Cardiac muscle cell (in vitro differentiated cells and primary cell): ENCODE data around the gene SLFNL1. TPM values are rescaled to one million over a fixed set of nuclear protein-coding genes. Genes with fewer than 3 reads are reported as not detected.

Source experiments
- DNase-seq, 2 donors: peaks; one replicate each; pipeline versions ENCODE4 v3.0.0 to v3.0.0-alpha.2; 2010 to 2017; ENCODE audit warnings: low read depth in 1 of 2, low spot score in 1 of 2
- H3K27ac ChIP-seq: fragments of 200-600 bp; sonication (generic); 2 replicates; pipeline ENCODE4 v1.5.1; 2016
- H3K27me3 ChIP-seq: fragments of 200-600 bp; sonication (generic); 2 replicates; pipeline ENCODE4 v1.6.0; 2016; ENCODE audit warnings: control low read depth
- H3K36me3 ChIP-seq: fragments of 200-600 bp; sonication (generic); 2 replicates; pipeline ENCODE4 v1.5.1; 2016; ENCODE audit warnings: control low read depth
- H3K4me1 ChIP-seq: fragments of 200-600 bp; sonication (generic); 2 replicates; pipeline ENCODE4 v1.8.1; 2017; ENCODE audit warnings: low read depth, mild to moderate bottlenecking, mixed run types
- H3K4me3 ChIP-seq: fragments of 200-600 bp; sonication (generic); 2 replicates; pipeline ENCODE4 v1.5.1; 2016; ENCODE audit warnings: mild to moderate bottlenecking
- H3K9me3 ChIP-seq: fragments of 200-600 bp; sonication (generic); 2 replicates; pipeline ENCODE4 v1.5.1; 2017; ENCODE audit warnings: low read depth, mild to moderate bottlenecking, control low read depth
- polyA plus RNA-seq: library from polyadenylated mRNA; unstranded; fragments of >200 nt; fragmentation: Nextera tagmentation; extraction: Ambion mirVana; gene quantifications from 2 replicates; pipeline ENCODE4 v1.2.1, GENCODE V29; 2016
- total RNA-seq: library from RNA; depleted of rRNA; stranded (reverse); fragments of >200 nt; gene quantifications from 2 replicates; pipeline ENCODE4 v1.2.3, GENCODE V29; 2016
- TF ChIP-seq, protein P1 (sequence below): IDR thresholded peaks from 2 replicates; pipeline ENCODE4 v1.5.1; 2012; ENCODE audit warnings: low read depth, mild to moderate bottlenecking, low read length

The SLFNL1 gene
- total and polyA plus RNA-seq, 2 experiments from 2014 or later = 0.73 to 3.0 TPM

DNA sequence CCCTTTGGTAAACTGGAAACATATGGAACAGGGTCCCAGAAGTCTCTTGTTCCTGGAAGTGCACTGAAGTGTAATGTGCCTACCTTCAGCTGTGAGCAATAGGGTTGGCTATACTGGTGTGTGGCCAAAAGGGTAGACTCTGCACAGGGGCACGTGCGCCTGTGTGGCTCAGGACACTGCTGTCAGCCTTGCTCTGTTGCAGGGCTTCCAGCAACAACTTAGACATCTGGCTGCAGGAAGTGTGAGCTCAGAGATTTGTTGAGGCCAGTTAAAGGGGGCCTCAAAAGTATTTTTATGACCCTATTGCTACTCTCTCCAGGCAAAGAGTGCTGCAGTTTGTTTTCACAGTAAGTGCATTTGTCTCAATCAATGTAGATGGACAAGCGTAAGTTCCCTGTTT, 34.6 kb downstream of the SLFNL1 start:
- no peaks in the 10 kb centered on the region for H3K27me3 ChIP-seq
- H3K9me3 ChIP-seq = no peaks in the 10 kb centered on the region
- peaks cover 25% of the 10 kb centered on the region for H3K36me3 ChIP-seq
- H3K4me1 ChIP-seq = peaks cover 9% of the 10 kb centered on the region
- no peak overlapping the region for H3K27ac ChIP-seq
- H3K4me3 ChIP-seq = no peak overlapping the region
- TF ChIP-seq, protein P1, sequence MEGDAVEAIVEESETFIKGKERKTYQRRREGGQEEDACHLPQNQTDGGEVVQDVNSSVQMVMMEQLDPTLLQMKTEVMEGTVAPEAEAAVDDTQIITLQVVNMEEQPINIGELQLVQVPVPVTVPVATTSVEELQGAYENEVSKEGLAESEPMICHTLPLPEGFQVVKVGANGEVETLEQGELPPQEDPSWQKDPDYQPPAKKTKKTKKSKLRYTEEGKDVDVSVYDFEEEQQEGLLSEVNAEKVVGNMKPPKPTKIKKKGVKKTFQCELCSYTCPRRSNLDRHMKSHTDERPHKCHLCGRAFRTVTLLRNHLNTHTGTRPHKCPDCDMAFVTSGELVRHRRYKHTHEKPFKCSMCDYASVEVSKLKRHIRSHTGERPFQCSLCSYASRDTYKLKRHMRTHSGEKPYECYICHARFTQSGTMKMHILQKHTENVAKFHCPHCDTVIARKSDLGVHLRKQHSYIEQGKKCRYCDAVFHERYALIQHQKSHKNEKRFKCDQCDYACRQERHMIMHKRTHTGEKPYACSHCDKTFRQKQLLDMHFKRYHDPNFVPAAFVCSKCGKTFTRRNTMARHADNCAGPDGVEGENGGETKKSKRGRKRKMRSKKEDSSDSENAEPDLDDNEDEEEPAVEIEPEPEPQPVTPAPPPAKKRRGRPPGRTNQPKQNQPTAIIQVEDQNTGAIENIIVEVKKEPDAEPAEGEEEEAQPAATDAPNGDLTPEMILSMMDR = no peak
- DNase-seq = no peak

DNA sequence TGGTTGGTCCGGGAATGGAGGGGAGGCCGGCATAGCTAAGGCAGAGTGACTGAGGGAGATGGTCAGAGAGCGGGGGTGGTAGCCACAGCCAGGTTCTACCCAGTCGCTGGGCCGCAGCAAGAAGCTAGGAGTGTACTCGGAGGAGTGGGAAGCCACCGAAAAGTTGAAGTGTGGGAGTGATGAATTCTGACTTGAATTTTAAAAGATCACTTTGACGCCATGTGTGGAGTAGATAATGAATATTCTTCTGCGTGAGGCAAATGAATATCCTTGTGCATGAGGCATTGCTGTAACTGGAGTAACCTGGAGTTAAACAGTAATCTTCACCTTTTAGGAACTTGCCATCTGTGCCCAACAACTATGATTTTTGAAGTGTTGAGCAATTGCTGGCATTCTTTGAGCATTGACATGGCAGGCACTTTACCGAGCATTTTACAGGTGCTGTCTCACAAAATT, 35.2 kb downstream of the SLFNL1 start:
- Histone ChIP-seq H3K36me3 (peaks cover 25% of the 10 kb centered on the region), H3K9me3 (no peaks in the 10 kb centered on the region), H3K27ac (no peak overlapping the region), H3K27me3 (no peaks in the 10 kb centered on the region), H3K4me3 (no peak overlapping the region), H3K4me1 (peaks cover 13% of the 10 kb centered on the region)
- DNase-seq = no peak
- TF ChIP-seq, protein P1 = no peak

DNA sequence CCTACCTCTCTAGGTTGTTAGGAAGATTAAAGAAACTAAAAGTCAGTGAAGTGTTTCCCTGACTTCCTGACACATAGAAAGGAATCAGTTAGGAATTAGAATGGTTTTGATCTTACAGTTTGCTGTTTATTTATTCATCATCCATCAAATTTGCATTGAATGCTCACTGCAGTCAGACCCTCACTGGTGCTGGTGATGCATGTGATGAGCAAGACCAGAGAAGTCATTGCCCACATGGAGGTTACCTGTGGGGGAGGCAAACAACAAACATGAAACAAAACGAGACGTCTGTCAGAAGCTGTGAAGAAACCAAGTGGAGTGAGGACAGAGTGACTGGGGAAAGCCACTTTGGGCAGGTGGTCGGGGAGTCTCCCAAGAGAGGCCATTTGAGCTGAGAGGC, 35.6 kb downstream of the SLFNL1 start:
- TF ChIP-seq, protein P1 = no peak
- DNase-seq = no peak
- H3K36me3 ChIP-seq = peaks cover 25% of the 10 kb centered on the region
- H3K4me1 ChIP-seq = peaks cover 16% of the 10 kb centered on the region
- H3K27ac ChIP-seq = no peak overlapping the region
- H3K4me3 ChIP-seq = no peak overlapping the region
- H3K9me3 ChIP-seq = no peaks in the 10 kb centered on the region
- H3K27me3 ChIP-seq = no peaks in the 10 kb centered on the region

DNA sequence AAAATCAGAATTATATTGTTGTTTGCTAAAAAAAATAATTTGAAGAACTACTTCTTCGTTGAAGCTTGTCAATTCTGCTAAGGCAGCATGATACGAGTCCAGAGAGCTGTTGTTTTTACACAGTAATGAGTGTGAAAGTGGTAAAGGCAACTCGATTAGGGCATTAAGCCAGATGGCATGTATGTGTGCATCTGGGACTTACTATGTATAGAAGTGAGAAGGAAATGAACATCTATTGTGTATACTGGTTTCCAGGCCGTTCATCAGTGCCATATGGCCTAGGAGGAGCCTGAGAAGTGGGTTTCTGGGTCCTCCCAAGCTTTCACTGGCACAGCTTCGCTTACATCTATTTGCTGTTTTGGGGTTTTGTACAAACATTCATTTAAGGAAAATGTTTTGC, 36.4 kb downstream of the SLFNL1 start:
- no peaks in the 10 kb centered on the region for H3K9me3 ChIP-seq
- H3K27ac ChIP-seq = no peak overlapping the region
- TF ChIP-seq, protein P1 = no peak
- peaks cover 25% of the 10 kb centered on the region for H3K36me3 ChIP-seq
- H3K27me3 ChIP-seq = no peaks in the 10 kb centered on the region
- no peak overlapping the region for H3K4me3 ChIP-seq
- peaks cover 16% of the 10 kb centered on the region for H3K4me1 ChIP-seq
- DNase-seq = no peak

DNA sequence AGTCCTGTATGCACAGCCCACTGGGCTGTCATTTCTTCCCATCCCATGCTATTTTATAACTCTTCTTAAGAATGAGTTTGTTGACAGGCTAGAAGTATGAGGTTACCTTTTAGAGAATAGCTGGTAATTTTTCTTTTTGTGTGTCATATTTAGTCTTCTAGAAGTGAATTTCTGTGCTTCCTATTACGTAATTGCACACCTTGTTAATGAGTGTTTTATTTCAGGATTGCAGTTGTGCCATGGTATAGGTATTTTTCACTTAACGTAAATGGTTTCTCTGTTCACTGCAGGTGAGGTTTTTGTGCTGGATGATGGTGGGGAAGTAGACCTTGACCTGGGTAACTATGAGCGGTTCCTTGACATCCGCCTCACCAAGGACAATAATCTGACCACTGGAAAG, 37.0 kb downstream of the SLFNL1 start:
- Histone ChIP-seq H3K36me3 (peaks cover 25% of the 10 kb centered on the region), H3K27ac (no peak overlapping the region), H3K4me1 (peaks cover 16% of the 10 kb centered on the region), H3K9me3 (no peaks in the 10 kb centered on the region), H3K4me3 (no peak overlapping the region), H3K27me3 (no peaks in the 10 kb centered on the region)
- TF ChIP-seq, protein P1 = no peak
- DNase-seq = no peak

DNA sequence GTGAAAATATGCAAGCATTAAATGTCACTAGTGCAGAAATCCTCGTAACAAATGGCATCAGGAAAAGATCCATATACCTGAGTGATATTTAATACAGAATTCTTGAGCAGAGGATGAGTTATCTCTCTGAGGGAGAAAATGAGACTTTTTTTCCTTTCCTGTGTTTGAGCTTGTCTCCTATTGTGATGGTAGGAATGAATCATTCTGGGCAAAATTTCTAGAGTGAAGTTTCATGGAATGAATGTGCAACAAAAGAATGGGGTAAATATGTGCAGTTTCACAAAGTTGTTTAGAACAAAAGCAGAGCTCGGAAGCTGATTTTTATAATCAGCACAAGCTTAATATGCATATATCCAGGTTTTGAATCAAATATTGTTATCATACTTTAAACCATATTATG, 37.5 kb downstream of the SLFNL1 start:
- Histone ChIP-seq H3K27me3 (no peaks in the 10 kb centered on the region), H3K36me3 (peaks cover 21% of the 10 kb centered on the region), H3K4me1 (peaks cover 16% of the 10 kb centered on the region), H3K27ac (no peak overlapping the region), H3K9me3 (no peaks in the 10 kb centered on the region), H3K4me3 (no peak overlapping the region)
- DNase-seq = peak in 1 of 2 donors; percentile 36
- TF ChIP-seq, protein P1 = no peak
